NCI-H2171 treated with DMSO at 0.1 percent for 48 hours (cell line): Measurements from ENCODE around the gene C9orf78.

Source experiments
- DNase-seq: peaks from one replicate; lab custom pipeline; 2025; lab: John Stamatoyannopoulos, UW

The C9orf78 gene

GRCh38 chr9:129841071-129841470, 6.0 kb upstream of the C9orf78 start:
- no peak for DNase-seq

- DNase-seq: peak; percentile 88
Measured at GRCh38 chr9:129840034-129840433, 5.0 kb upstream of the C9orf78 start.

GRCh38 chr9:129839324-129840023, 4.4 kb upstream of the C9orf78 start:
- no peak for DNase-seq

DNA sequence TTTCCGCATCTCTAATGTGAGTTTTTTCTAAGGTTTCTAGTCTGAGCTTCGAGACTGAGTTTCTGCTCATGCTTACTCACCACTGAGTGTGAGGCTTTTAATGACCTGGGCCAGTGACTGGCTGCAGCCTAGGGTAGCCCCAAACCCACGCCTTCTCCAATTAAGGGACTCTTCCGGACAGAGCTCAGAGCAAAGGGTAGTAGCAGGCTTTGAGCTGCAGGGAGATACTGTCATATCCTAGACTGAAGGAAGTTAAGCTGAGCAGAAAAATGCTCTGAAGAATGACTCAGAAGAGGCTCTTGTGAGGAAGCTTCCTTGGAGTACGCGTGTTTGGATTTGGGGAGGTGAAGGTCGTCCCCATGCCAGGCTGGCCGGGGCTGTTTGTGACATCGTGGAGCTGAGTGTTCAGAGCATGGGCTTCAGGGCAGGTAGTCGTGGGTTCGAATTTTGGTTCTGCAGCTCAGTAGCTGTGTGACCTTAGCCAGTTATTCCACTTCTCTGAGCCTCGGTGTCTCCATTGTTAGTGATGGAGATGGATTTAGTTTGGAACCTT, 3.7 kb upstream of the C9orf78 start:
- no peak for DNase-seq

DNA sequence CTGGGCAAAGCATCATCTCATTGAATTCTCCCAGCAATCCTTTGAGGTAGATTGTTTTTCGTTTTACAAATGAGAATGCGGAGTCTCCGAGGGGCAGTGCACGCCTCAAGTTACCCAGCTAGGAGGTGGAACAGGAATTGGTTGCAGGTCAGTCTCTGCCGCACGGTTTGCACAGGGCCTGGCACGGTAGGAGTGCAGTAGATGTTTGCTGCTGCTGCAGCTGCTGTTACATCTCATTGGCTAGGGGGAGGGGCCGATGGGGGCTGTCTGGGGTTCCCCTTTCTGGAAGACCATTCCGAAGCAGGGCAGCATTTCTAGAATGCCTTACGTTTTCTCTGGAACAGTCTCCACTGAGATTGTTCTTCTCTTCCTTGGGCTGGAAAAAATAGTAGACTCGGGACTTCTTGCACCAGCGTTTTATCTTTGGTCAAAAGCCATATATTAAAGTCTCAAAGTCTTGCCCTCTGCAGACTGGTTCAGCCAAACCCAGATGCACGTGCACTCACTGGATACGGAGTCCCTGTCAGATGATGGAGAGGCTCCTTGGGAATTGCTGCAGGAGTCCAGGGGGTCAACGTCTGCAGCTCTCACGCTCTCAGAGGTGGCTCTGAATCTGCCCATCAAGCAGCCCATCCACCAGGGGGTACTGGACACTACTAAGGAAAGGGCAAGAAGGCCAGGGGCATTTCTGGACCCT, 1.4 kb upstream of the C9orf78 start:
- no peak for DNase-seq

GRCh38 chr9:129835860-129836223, 767 bp upstream of the C9orf78 start:
- DNase-seq: peak; percentile 34

GRCh38 chr9:129834489-129835127, 467 bp downstream of the C9orf78 start:
- peak; percentile 25 for DNase-seq

DNA sequence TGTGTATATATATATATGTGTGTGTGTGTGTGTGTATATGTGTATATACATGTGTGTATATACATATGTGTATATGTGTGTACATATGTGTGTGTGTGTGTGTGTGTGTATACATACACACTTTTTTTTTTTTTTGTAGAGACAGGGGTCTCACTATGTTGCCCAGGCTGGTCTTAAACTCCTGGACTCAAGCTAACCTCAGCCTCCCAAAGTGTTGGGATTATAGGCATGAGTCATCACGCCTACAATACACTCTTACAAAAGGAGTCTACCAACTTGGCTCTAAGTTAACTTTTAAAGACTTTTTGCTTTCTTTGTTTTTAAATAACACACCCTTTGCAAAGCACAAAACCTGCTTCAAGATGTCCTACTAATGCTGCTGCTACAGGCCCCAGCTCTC, 2.1 kb downstream of the C9orf78 start:
- DNase-seq: no peak

GRCh38 chr9:129828969-129829368, 6.1 kb downstream of the C9orf78 start:
- DNase-seq: no peak

- no peak for DNase-seq
Measured at GRCh38 chr9:129828051-129828450, 7.0 kb downstream of the C9orf78 start.

DNA sequence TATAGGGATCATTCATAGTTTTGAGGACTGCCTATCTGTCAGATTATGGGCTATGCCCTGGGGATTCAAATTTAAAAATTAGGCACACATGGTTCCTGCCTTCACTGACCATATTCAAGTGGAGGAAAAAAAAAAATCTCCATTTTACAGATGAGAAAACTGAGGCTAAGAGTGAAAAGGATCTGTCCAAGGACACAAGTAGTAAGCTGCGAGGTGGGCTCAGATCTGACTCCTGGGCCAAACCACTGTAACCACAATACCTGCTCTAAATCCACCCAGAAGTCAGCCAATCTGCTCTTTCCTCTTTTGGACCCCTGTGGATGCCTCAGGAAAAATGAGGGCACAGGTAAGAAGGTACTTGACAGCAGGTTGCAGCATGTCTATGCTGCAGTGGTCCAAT, 8.3 kb downstream of the C9orf78 start:
- DNase-seq: peak; percentile 15

DNA sequence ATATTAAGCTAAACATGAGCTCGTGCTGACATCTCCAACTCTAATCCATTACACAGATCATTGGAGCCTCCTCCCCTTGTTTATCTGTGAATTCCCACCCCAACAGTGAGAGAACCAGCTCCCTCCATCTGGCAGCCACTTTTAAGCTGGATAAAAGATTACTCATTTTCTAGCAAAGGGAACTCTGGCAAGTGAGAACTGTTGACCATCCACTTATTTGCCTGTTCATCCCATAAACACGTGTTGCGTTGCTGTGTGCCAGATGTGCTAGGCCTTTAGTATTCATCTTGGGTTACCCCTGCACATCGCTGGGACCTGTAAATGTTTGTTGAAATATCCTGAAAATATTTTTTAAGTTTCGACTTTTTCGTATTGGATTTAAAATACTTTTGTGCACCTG, 8.7 kb downstream of the C9orf78 start:
- DNase-seq: peak; percentile 43

DNA sequence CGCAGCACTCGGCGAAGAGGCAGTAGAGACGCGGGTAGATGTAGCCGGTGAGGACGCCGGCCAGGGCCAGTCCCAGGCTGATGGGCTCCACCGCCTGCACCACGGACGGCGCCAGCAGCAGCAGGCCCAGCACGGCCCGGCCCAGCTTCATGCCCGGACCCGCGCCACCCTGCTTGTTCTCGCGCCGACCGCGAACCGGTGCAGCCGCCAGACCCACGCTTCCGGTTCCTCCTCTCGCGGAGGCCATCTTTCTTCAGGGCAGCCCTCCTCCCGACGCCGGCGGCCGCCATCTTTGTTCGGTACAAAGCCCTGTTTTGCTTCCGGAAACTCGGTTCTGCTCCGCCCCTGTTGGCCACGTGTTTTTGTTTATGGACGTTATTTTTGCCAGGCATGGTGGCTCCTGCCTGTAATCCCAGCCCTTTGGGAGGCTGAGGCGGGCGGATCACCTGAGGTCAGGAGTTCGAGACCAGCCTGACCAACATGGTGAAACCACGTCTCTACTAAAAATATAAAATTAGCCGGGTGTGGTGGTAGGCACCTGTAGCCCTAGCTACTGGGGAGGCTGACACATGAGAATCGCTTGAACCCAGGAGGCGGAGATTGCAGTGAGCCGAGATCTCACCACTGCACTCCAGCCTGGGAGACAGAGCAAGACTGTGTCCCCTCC, 11.0 kb downstream of the C9orf78 start, which contains the start of gene TOR1A:
TOR1A (minus strand) TSS at position 202 of the 667 bp plus-strand sequence; CDS start at position 151, 51 bp downstream.
- peak; percentile 99 for DNase-seq

DNA sequence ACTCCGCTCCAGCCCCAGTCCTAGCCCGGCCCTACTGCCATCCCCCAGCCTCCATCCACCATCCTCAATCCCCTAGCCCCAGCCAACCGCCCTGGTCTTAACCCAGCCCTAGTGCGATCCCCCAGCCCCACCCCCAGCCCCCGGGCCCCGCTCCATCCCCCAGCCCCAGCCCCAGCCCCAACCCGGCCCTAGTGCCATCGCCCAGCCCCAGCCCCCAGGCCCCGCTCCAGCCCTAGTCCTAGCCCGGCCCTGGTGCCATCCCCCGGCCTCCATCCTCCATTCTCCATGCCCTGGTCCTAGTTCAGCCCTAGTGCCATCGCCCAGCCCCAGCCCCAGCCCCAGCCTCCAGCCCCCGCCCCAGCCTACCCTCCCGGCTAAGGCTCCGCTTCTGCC, 11.5 kb downstream of the C9orf78 start:
- DNase-seq: no peak

GRCh38 chr9:129822898-129823541, 12.1 kb downstream of the C9orf78 start:
- no peak for DNase-seq

DNA sequence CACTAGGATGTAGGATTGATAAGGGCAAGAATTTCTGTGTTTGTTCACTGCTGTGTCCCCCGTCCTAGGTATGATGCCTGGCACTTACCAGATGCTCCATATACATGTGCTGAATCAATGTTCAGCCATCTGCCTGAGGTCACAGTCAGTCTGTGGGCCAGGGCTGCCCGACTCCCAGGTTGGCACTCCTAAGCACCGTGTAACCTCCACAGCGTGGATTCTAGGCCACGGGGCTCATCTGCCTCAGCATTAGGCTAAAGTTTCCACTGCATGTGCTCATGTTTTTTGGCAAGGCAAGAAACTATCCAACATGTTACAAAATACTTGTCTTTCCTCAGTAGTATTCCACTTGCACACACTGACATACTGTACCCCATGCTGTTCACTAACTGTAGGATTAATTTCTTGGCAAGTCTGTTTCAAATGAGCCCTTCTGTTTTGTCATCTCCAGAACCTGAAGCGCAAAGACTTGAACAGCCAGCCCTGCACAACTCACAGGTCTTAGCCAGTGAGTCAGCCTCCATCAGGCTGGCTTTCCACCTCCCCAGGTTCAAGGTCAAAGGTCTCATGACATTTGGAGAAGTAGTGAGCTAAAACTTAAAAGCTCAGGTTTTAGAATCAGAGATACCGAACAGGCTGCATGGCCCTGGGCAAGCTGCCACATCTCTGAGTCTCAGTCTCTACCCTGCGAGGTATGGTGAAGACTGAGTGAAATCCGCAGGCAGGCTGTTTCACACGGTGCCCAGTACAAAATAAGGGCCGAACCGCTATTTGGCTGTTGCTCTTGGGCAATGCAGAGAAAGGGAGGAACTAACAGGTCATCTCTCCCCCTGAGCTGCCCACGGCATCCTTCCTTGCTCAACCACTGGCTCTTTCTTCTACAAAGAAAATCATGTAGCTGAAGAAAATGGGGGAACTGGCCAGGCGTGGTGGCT, 18.3 kb downstream of the C9orf78 start:
- no peak for DNase-seq

DNA sequence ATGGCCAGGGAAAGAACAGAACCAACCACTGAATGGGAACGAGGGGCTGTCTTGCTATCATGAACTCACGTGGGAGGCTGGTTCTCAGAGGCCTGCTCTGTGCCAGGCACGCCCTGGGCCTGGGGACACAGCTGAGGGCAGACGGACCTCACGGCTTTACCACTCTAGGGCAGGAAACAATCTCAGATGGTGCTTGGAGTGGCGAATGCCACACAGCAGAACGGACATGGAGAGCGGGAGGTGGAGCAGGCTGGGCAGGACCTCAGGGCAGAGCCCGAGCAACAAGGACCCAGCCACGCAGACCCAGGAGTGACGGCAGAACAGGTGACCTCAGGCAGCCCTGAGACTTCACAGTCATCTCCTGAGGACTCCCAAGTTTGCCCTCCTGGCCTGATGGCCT, 19.8 kb downstream of the C9orf78 start:
- no peak for DNase-seq

GRCh38 chr9:129814432-129815223, 20.4 kb downstream of the C9orf78 start:
- no peak for DNase-seq

DNA sequence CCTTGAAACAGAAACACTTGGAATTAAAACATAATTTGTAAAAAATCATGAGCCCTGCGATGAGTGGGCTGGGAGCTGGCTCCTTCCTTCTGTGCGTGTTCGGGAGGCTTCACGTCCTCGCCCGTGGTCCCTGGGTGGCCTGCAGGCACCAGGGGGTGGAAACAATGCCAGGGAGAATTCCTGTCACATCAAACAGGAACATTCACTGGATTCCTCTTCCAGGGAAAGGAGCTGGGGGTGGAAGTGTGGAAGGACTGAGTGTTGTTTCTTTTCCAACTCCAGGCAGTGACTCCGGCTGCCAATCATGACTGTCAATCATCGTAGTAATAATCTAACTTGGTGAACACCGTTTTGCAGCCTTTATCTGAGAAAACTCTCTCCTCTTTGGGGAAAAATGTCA, 21.4 kb downstream of the C9orf78 start:
- no peak for DNase-seq

DNA sequence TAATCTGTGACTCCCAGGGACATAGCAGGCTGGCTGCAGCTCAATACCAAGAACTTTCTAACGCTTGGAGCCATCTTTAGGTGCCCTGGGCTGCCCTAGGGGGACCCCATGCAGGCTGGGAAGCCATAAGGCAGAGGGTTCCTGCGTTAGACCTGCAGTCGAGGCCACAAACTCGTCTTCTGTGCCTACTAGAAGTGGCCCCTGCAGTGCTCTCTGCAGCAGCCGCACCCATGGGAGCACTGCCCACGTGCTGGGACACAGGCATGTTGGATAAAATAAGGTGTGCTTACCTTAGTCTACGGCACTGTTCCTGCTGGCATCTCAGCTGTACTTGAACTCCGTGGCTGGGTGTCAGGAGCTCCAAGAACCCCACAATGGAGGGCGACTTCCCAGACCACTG, 22.7 kb downstream of the C9orf78 start:
- no peak for DNase-seq
